NCI-H2029 (cell line): ENCODE results near the gene SEMA4B.
"Not testable (repeated sequence)": the region's sequence is repeated elsewhere in the genome, so short reads cannot be mapped to it uniquely, and the experiment has no call there.

Experiments used
- DNase-seq: peaks from one replicate; lab custom pipeline; 2025; lab: John Stamatoyannopoulos, UW

Gene SEMA4B

DNA sequence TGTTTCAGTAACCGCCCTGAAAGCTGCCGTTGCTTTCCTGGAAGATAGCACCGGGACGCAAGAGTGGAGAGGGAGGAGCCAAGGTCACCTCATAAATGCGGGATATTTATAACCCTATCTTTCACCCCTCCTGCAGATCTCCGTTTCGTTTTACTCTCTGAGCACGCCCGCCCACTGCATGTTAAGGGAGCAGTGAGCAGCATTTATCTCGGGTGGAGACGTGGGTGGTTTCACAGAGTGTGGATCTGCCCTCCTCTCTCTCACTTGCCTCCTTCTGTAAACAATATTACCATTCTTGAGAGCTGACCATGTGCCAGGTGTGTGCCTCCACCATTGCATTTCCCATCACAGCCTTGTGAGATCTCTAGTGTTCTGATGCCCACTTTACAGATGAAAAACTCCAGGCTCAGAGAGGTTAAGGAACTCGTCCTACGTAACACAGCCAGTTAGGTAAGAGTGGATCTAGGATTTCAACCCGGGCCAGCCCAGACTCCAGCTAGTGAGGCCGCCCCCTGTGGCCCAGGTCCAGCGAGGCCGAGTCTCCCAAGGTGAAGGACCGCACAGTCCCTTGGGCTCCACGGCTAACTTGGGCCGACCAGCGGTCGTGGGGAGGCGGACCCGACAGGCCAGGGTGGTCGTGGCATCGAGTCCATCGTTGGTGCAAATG is 16.9 kb upstream of the SEMA4B start:
- peak; percentile 54 for DNase-seq

DNA sequence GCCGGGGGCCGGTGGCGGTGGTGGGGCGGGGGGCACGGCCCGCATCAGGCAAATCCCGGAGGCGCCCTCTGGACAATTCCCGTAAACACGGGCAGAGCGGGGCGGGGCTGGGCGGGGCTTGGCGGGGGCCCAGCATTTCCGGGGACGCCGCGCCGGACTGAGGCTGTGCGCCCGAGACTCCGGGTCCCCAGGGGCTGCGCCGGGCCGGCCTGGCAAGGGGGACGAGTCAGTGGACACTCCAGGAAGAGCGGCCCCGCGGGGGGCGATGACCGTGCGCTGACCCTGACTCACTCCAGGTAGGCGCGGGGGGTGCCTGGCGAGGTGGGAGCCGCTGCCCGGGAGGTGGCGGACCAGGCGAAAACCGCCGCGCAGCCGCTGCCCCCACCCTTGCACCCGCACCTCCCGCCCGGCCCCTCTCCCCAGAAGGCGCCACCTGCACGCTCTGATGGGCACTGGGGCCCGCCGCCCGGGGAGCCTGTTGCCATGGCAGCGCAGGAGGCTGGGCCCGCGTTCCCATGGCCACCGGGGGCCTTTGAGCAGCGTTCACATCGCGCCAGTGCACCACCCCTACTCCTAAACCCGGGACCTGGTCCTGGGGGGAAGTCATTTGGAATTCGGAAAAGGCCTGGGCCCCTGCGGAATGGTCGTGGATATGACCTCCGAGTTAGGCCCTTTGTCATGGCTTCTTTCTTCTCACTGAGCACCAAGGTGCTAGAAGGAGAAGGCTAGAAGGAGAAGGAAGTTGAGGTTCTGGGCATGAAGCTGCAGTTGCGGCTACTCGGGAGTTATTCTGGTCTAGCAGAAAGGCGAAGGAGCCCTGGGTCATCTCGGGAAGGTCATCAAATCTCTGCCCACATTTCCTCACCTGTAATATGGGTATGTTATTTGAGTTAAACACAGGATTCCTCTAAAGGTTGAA is 16.1 kb upstream of the SEMA4B start:
- DNase-seq, result peak; percentile 52

DNA sequence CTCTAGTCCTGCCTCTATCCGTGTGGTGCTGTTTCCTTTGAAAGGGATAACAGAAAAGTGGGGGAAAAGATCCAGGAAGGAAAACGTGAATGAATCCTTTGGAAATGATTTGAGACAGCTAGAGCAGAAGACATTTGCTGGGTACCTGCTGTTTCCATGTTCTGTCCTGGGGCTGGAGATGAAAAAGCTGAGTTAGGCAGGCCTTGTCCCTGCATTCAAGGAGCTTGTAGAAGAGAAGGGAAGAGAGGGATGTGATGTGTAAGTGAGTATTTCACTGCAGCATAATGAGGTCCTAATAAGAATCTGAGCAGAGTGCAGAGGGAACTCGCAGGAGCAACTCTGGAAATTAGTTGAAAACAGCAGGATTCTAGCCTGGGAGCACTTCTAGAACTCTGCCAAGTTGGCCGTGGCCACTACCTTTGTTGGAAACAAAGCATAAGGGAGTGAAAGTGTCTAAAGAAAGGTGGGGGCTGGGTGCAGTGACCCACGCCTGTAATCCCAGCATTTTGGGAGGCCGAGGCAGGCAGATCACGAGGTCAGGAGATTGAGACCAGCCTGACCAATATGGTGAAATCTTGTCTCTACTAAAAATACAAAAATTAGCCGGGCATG is 13.8 kb upstream of the SEMA4B start:
- no peak for DNase-seq

DNA sequence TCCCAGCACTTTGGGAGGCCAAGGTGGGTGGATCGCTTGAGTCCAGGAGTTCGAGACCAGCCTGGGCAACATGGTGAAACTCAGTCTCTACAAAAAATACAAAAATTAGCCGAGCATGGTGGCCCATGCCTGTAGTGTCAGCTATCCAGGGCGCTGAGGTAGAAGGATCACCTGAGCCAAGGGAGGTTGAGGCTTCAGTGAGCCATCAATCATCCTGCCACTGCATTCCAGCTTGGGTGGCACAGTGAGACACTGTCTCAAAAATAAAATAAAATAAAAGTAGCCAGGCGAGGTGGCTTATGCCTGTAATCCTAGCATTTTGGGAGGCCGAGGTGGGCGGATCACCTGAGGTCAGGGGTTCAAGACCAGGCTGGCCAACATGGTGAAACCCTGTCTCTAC is 13.1 kb upstream of the SEMA4B start:
- DNase-seq, result not testable (repeated sequence)

DNA sequence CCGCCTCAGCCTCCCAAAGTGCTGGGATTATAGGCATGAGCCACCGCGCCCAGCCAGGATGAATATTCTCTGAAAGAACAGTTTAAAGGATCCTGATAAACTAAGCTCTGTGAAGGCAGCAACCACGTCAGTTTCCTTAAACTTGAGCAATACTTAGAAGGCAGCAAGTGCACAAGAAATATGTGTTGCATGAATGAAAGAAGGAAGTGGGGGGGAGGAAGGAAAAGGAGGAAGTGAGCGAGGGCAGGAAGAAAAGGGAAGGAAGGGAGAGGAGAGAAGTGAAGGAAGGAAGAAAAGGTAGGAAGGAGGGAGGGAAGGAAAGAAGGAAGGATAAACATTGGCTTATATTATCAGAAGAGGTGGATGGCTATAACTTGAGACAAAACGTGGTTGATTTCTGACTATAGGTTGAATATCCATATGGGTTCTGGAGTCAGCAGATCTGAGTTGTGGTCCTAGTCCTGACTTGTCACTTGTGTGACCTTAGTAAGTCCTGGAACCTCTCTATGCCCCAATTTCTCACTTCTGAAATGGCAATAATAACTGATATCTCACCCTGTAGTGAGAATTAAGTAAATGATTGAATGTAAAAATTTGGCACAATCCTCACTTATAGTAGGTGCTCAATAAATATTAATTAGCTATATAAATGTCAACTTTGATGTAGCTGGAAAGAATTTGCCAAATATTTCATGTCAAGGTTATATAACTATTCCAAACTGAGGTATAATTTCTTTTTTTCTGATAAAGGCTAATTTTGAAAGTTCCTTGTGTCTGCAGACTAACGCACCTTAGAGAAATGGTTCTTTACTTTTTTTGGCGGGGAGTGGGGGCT is 12.0 kb upstream of the SEMA4B start:
- DNase-seq, result no peak

DNA sequence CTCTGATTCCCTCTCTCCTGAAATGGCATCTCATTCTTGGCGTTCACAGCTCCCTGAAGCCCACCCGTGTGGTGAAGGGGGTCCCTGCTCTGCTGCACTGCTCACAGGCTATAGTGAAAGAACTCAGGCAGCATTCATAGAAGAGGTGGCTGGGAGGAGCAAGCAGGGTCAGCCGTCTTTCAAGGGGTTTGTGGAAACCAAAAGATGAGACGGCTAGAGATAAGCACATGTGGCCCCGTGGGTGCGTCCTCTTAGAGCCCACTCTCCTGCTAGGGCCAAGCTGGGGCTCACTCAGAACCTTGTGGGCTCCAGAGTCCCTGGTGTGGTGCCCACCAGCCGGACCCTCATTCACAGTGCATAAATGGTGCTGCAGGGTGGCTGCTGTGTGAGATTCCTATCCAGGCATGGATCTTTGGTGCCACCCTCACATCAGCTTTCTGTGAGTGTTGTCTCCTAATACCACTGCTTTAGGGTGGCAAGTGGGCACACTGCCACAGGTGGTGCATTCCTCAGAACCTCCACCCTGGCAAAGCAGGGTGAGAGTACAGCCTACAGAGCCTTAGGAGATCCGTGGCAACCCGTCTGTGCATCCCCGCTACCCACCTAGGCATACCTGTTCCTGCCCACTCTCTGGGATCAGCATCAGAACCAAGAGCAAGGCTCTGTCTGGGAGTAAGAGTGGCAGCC is 11.2 kb upstream of the SEMA4B start:
- DNase-seq, result no peak

DNA sequence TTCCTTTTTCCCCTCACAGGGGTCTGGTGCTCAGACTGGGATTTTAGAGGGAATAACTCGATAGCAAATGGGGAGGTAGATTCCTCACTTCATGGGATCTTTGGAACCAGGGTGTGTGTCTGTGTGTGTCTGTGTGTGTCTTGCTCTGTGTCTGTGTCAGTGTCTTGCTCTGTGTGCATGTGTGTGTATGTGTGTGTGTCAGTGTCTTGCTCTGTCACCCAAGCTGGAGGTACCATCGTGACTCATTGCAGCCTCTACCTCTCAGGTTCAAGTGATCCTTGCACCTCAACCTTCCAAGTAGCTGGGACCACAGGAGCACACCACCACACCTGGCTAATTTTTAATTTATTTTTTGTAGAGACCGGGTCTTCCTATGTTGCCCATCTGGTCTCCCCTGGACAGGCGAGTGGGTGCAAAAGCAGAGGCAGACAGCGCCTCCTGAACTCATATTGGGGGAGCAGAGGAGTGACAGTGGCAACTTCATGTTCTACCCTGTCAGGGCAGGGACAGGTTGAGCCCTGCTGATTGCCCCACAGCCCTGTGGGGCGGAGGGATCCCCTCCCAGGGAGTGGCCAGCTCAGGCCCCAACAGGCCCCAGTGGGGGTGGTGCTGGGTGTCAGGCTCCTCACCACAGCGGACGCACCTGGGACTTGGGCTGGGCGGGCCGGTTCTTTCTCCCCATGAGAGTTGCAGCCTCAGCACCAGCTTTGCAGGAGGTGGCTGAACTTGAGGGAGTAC is 10.4 kb upstream of the SEMA4B start:
- no peak for DNase-seq

DNA sequence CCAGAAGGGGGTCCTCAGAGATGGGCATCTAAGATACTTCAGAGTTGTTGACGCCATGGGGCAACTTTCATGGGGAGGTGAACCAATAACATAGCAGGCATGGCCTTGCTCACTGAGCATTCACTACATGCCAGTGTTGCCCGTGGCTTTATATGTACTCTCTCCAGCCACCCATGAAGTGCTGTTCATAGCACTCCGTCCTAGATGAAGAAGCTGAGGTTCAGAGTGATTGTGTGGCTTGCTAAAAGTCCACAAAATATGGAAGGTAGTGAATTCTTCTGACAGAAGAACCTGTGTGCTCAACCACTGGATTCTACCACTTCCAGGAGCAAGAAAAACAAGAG is 9.8 kb upstream of the SEMA4B start:
- no peak for DNase-seq

DNA sequence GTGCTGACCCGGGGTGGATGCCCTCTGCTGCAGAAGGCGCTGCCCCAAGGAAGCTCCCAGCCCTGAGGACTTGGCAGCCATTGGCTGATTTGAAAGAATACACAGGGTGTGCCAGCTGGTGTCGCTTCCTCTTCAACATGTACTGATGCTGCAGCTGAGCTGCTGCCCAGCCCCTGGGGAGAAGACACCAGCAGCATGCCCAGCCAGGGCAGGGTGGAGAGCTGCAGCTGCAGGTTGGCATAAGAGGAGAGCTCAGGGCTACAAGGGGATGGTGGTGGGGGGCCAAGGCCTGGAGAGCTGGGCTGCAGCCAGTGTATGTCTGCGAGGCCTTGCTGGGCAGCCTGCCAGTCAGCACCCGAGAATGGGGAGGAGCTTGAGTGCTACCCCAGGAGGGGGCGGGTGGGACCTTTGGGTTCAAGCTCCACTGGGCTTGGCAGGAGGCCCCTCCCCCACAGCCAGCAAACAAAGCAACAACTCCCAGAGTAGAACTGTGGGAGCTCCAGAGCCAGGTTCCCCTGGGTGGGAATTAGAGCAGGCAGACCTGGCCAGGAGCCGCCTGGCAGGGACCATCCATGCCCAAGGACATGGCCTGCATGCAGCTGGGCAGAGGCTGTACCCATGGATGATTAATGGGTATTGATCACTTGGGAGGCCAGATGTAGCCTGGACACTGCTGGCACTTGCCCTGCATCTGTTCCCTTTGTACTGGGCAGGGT is 9.2 kb upstream of the SEMA4B start:
- DNase-seq, result peak; percentile 94

DNA sequence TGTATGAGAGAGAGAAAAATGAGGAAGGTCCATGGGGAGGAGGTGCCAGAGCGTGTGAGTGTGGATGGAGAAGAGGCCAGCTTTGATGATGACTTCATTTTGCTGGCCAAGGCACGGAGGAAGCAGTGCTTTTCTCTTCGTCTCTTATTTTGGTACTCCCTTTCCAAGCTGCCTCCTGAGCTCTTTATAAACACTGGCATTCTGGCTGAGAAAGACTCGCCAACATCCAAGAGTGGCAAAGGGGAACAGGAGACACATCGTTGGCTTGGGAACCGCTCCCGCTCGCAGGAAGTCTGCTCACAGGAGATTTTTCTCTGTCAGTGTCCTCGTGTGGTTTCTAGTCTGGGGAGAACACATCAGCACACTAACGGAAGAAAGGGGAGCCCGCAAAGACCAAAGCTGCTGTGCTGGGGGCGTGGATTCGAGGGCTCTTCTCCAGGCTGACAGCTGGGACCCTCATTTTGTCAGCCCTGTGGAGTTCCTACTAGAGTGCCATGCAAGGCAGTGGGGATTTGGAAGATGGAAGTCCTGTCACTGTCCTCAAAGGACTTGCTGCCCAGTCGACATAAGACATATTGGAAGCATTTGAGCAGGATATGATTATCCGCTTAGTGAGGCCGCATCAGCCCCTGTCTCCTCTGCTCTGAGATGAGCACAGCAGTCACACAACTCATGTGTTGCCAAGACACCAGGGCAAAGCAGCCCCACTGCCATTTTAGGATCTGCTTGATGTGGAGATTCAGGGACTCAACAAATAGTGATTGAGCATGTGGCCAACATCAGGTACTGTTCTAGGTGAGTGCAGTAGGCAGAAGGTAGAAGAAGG is 8.0 kb upstream of the SEMA4B start:
- no peak for DNase-seq

DNA sequence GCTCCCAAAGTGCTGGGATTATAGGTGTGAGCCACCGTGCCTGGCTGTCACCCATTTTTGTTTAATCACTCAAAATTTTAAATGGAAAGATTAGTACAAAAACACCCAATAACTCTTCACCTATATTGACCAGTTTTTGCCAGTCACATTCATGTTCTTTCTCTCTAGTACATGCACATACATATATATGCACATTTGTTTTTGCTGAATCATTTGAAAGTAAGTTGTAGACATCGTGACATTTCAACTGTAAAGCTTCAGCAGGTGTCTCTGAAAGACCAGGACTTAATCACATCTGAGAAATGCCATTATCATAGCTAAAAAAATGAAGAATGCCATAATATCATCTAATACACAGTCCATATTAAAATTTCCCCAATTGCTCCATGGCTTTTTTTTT is 6.5 kb upstream of the SEMA4B start:
- DNase-seq, result no peak

DNA sequence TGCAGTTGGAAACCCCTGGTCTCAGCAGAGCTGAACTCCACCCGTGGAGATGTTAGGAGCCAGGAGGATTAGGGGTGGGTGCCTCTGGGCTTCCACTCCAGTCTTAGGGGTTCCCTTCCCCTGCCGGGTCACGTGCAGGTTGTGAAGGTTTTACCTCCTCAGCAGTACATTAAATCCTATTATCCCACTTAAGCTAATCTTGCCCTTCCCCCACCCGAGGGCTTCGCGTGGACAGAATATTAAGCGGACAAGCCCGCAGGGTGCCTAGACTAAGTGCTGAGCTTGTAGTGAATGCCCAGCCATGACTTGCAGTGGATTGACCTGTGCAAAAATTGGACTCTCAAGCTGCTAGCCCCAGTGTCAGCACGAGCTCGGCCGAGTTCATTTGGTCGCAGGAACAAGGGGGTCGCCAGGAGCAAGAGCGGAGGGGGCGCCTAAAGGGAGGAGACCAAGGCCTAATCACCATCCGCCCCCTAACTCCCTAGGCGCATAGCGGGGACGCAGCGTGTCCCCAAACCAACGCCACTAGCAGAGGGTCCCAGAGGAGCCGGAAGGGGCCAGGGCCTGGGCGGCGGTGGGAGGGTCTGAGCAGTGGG is 498 bp upstream of the SEMA4B start:
- DNase-seq, result no peak

DNA sequence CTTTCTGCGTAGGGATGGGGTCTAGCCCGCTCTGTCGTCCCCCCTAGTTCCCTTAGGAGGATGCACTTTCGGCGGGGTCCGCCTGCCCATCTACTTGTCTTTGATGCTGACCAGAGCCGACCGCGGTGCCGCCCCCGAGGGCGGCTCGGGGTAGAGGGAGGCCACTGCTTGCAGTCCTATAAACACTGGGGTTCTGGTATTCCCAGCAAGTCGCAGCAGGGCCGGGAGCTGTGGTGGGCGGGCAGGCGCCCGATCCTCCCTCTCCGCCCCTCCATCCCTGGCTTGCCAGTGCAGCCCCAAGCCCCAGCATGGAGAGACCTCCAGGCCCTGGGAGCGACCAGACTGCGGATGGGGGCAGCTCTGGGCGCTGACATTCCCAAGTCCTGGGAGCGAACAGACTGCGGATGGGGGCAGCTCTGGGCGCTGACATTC is 830 bp downstream of the SEMA4B start:
- no peak for DNase-seq

DNA sequence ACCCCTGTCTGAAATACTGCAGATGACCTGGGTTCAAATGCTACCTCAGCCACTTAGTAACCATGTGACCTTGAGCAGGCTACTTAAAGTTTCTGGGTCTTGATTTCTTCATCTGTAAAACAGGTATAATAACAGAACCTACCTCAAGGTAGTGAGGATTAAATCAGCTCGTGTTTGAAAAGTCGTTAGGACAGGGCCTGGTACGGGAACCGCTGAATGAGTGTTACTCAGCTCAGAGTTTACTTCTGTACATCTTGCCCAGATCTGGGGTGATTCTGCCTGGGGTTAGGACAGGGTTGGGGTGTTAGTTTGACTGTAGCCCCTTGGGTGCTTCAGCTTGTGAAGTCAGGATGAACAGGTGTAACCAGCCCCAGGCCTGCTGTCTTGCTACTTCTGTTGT is 1.8 kb downstream of the SEMA4B start:
- DNase-seq, result no peak

DNA sequence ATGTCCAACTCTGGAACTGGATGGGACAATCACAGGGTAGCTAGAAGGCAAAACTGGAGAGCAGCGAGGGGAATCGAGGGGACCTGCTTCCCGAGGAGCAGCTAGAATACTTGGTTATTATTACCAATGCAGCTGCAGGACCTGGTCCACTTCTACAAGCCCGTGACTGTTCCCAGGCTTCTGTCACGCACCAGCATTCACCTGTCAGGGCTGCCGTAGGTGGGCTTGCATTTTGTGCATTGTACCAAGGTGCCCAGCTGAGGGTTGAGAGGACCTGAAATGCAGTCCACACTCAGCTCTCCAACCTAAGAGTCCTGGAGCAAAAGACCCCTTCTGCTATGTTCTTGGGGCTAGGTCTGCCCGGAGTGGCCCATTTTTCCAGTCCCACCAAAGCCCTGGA is 2.3 kb downstream of the SEMA4B start:
- DNase-seq, result no peak

DNA sequence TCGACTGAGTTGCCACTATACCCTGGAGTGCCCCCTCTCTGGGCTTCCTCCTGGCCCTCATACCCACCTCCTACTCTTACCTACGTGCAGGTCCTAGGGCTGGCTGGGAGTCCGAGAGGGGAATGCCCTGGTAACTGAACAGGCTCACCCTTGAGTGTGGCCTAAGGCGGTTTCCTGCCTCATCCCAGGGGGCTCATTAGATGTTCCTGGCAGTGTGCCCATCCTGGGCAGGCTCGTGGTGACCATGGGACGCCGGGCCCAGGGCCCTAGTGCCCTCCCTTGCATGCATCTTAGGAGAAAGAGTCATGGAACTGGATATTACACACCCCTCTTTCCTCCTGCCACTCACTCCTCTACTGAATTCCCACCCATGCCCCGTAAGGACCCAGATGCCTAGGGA is 2.8 kb downstream of the SEMA4B start:
- no peak for DNase-seq

DNA sequence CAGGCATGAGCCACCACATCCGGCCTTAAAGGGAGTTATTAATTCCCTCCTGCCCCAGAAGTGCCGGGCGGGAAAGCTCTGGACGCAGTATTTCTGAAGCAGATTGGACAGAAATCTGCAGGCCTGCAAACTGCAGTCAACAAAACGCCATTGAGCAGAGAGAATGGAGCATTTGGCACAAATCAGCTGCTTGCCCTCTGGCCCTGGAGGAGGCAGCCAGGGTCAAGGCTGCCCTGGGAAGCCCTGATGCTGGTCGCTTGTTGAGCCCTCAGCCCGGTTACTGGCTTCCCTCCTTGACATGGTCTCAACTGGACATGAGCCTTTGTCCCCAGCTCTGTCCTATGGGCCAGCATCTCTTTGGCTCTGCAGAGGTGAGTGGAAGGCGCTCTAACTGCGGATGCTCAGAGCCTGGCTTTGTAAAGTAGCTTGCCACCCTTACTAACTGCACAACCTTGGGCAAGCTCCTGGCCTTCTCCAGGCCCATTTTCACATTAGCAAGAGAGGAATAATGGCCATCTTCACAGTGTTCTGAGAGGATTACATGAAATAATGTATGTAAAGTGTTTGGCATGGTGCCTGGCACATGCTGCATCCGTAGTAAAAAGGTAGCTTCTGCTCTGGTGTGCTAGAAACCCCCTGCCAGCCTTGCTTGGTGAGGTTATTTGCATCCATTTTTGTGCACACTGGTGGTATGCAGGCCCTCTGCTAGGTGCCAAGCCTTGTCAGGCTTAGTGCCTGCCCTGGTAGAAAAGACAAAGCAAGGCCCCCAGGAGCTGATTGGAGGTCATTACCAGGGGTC is 4.1 kb downstream of the SEMA4B start:
- DNase-seq, result no peak

DNA sequence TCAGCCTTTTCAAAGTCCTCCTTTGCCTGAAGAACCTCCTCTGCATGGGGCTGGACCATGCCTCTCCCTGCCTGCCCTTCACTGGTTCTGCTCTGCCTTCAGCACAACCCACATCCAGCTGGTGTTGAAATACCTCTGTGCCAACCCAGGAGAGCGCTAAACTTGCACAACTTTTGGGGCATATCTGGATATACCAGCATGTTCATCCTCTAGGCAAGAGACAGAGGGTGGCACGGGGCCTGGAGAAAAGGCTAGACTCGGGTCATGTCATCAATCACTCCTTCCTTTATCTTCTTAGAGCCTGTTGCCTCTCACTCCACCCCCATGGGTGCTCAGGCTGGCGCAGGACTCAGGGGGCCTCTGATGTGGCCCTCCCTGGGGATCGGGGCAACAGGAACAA is 4.8 kb downstream of the SEMA4B start:
- no peak for DNase-seq
